Activated CD8-positive, alpha-beta memory T cell treated with anti-CD3 and anti-CD28 coated beads for 24 hours (primary cell): ENCODE results near the gene DMXL2.
"Not testable (repeated sequence)": the region's sequence is repeated elsewhere in the genome, so short reads cannot be mapped to it uniquely, and the experiment has no call there.

ENCODE experiments used
- DNase-seq: peaks from one replicate; pipeline ENCODE4 v3.0.0-alpha.2; 2020

The DMXL2 gene

DNA sequence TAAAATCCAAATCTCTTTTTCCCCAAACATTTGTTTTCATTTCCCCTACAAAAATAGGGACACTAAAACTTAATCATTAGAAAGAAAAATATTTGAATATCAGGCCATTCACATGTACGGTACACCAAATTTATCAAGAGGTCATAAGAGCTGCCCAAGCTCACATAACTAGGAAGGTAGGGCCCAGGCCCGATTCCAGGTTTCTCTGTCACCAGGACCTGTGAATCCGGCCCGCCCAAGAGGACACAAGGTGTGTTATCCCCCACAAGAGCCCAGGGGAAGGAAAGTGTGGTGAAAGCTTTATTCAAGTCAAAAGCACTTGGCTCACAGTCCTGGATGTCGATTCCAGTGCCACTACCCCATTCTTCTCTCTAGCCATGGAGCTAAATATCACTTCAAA, 130.6 kb downstream of the DMXL2 start:
- DNase-seq, result no peak

- DNase-seq, result no peak
Observed at GRCh38 chr15:51484781-51485180, 137.8 kb downstream of the DMXL2 start.

- DNase-seq, result no peak
Observed at GRCh38 chr15:51483985-51484384, 138.6 kb downstream of the DMXL2 start.

DNA sequence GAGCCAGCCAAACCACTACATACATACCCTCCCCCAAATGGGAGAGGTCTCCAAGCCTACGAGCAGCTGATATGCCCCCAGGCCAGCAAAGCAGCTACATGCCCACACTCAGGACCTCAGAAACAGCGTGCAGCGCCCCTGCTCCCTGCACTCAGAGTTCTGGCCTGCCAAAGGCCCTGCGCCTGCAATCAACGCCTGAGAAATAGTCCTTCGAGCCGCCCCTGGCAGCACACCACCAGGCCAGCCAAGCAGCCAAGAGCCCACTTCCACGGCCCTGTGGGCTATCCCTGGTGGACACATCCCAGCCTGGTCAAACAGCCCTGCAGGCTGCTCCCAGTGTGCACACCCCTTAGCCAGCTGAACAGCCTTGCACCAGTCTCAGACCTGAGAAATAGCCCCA, 139.1 kb downstream of the DMXL2 start:
- no peak for DNase-seq

DNA sequence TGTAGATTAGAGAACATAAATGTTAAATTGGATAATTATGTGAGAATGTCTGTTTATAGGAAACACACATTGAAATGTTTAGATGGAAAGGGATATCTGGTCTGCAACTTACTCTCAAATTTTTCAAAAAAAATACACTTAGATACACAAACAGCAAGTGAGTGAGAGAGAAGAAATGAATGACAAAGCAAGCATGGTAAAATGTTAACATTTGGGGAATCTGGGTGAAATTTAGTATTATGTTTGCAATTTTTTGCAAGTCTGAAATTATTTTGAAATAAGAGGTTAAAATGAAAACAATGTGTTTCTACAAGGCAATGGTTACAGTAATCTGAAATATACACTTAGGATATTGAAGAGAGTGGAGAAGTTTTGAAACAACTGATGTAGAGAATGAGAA, 146.8 kb downstream of the DMXL2 start:
- DNase-seq, result no peak

DNA sequence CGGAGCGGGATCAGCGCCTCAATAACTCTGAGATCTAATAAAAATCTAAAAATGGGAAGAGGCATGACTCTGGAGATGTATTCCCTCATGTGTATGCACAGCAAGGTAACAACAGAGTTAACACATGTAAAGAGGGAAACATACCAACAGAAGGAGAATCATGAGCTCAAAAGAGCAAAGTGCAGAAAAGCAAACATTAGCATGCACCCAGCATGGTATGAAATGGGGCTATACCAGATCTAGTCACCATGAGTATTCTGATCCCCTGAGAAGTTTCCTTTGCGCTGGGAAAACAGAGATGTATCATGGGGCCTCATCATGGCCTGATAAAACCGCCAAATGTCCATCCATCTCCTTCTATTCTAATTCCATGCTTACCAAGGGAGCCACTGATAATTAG, 152.1 kb downstream of the DMXL2 start:
- no peak for DNase-seq

GRCh38 chr15:51460796-51461195, 161.8 kb downstream of the DMXL2 start:
- no peak for DNase-seq

DNA sequence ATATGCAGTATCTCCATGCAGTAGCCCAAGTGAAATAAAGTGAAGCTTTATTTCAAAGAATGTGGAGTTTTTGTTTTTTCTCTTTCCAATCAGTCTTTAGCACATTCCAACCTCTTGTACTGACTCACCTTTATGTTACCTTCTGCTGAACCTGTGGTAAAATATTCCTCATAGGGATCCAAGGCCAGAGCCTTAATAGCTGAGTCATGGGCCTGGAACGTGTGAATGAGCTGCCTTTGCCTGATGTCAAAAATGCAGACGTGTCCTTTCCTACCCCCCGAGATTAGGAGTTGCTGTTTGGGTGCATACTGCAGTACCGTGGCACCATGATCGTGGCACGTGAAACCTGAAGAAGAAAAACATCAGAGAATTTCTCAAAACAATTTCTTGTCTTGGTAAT, 172.6 kb downstream of the DMXL2 start:
- no peak for DNase-seq

GRCh38 chr15:51448622-51449399, 173.8 kb downstream of the DMXL2 start:
- no peak for DNase-seq

GRCh38 chr15:51447855-51448621, 174.5 kb downstream of the DMXL2 start:
- no peak for DNase-seq

GRCh38 chr15:51446029-51446744, 176.4 kb downstream of the DMXL2 start:
- not testable (repeated sequence) for DNase-seq

GRCh38 chr15:51444807-51445206, 177.8 kb downstream of the DMXL2 start:
- no peak for DNase-seq

- DNase-seq, result no peak
Observed at GRCh38 chr15:51444112-51444511, 178.5 kb downstream of the DMXL2 start.

DNA sequence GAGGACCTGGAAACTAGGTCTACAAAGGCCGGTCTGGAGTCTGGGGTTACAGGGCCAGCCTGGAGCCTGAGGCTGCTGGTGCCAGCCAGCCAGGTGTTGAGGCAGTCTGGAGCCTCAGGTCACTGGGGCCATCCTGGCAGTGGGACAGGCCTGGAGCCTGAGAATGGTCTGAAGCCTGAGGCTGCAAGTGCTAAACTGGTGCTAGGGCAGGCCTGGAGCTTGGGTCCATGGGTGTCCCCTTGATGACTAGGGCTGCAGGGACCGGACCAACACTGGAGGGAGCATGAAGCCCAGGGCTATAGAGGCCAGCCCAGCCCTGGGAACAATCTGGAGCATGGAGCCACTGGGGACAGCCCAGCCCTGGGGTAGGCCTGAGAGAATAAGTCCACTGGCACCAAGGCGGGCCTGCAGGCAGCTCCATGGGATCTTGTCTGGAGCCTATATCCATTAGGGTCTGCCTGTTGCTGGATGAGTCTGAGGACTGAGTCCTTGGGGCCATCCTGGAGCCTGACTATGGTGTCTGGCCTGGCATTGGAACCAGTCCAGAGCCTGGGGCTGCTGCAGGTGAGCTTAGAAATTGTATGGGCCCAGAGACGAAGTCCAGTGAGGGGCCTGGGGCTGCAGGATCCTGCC, 179.2 kb downstream of the DMXL2 start:
- no peak for DNase-seq

- no peak for DNase-seq
Observed at GRCh38 chr15:51438526-51438925, 184.0 kb downstream of the DMXL2 start.

DNA sequence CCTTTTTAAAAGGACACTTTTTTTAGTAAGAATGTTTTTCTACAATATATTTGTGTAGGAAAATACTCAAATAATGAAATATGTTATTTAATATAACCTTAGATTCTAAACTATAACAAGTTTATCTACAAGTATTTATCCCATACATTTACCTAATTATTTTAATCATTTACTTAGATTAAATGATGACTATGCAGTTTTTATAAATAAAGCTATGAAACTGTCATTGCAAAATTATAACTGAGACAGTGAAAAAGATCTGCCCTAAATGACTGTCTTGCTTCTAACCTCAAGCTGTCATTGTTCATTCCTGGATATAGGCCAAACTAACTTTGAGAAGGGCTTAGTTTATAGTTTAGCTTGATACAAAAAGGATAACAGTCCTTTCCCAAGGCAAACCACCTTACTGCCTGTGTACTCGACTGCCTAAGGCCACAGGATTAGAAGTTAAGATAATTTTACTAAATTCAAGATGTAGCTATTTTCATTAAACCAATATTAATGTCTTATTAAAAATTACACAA, 197.0 kb downstream of the DMXL2 start:
- no peak for DNase-seq

GRCh38 chr15:51424780-51425179, 197.8 kb downstream of the DMXL2 start:
- no peak for DNase-seq

GRCh38 chr15:51423040-51423439, 199.5 kb downstream of the DMXL2 start:
- not testable (repeated sequence) for DNase-seq

DNA sequence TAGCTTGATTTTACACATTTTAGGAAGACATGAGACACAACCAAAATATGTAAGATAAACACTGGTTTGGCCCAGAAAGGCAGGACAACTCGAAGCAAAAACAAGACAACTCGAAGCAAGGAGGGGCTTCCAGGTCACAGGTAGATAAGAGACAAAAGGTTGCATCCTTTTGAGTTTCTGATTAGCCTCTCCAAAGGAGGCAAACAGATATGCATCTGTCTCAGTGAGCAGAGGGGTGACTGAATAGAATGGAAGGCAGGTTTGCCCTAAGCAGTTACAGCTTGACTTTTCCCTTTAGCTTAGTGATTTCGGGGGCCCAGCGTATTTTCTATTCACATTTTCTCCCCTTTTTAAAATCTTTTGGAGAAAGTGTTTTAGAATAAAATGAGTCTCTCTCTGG, 206.4 kb downstream of the DMXL2 start:
- DNase-seq, result no peak

GRCh38 chr15:51414256-51414860, 208.2 kb downstream of the DMXL2 start:
- DNase-seq, result no peak

DNA sequence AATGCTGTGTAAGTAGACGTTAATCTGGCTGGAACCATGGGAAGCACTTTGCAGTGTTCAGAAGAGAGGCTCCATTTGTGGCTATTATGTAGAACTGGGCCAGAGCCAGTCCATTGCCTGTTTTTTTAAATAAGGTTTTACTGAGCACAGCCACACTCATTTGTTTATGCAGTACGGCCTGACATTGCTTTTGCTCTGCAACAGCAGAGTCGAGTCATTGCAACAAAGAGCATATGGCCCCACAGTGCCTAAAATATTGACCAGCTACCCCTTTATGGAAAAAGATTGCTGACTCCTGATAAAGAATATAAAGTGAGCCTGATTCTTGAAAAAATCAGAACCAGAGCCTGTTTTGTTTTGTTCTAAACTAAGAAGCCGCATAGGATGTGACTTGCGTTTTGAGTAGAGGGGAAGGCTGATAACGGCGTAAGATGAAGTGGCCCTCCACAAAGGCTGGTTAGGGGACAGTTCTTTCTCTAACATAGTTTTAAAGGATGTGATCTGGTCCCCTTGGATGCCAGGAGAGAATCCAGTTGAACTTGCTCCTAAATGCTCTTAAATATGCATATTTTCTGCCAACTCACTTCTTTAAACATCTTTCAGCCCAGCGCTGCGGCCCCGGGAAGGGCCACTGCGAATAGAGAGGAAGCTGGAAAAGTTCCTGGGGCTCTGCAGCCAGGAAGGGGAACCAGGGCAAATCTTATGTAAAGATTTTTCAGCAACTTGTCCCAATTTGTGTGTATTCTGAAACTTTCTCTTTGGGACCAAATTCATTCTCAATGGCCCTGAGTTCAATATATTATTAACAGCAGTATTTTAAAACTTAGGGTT, 216.7 kb downstream of the DMXL2 start:
- no peak for DNase-seq
